Ishikawa (cell line): ENCODE data around the gene UGT2B15.

Source experiments
- EP300 ChIP-seq: IDR thresholded peaks from 2 replicates; pipeline ENCODE4 v1.6.1; 2012; ENCODE audit warnings: borderline replicate concordance
- FOXM1 ChIP-seq: IDR thresholded peaks from 2 replicates; pipeline ENCODE4 v1.6.1; 2012; ENCODE audit warnings: low read depth, borderline replicate concordance

DNA sequence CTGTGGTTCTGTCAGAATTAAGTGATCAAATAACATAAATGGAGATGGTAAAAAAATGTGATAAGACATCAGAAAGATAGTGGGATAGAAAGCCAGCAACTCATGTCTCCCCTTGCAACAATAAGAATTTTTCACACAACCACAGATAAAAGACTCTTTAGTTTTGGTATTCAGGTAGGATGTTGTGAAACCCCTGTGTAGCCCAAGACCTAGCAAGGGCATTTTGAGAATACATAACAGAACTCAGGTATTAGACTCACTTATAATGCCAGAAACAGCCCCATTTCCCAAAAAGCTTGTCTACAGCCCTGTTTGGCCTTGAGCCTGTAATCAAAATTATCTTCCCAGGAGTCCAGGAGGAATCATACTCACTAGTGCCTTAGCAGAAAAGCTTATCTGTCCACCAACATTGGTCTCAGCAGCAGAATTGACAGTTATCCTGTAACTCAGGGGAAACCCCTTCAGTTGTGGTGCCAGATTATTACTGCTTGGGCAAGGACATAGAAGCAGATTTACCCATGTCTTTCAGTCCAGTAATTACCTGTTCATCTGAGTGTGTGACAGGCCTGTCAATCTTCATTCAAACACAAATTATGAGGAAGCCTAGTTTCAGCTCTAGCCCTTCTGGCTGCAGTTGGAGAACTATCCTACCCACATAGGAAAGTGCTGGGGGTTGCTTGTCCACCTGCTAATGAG is 53.3 kb downstream of the UGT2B15 start:
- no peak for TF ChIP-seq FOXM1
- TF ChIP-seq EP300 = no peak
